Lung (tissue), 12 donors: ENCODE data around the gene ZNF836. TPM values are rescaled to one million over a fixed set of nuclear protein-coding genes. Genes with fewer than 3 reads are reported as not detected.

Experiments used
- ATAC-seq: fragments of 200-7000 bp; cut with Tn5 transposase; one replicate; pipeline ENCODE4 v1.9.1; 2020; ENCODE audit warnings: moderate number of reproducible peaks; ENCODE audit not compliant: insufficient read depth, low FRiP score
- DNase-seq, 3 donors: peaks; one replicate each; pipeline ENCODE4 v3.0.0-alpha.2; 2013 to 2017
- H3K27ac ChIP-seq, 2 donors: one replicate each; pipeline ENCODE4 v1.5.1; 2013; ENCODE audit warnings: mild to moderate bottlenecking in 2 of 2, moderate library complexity in 2 of 2, control low read depth in 1 of 2, inconsistent platforms in 1 of 2, low read depth in 1 of 2, low read length in 1 of 2
- H3K27me3 ChIP-seq, 3 donors: one replicate each; pipeline ENCODE4 v1.5.1; 2013; ENCODE audit warnings: low read length in 2 of 3; ENCODE audit not compliant: control insufficient read depth in 3 of 3, insufficient read depth in 3 of 3
- H3K36me3 ChIP-seq, 4 donors: one replicate each; pipeline ENCODE4 v1.5.1; 2013; ENCODE audit warnings: low read length in 4 of 4, mild to moderate bottlenecking in 1 of 4, moderate library complexity in 1 of 4; ENCODE audit not compliant: control insufficient read depth in 4 of 4, insufficient read depth in 4 of 4
- H3K4me1 ChIP-seq, 5 donors: one replicate each; pipeline ENCODE4 v1.5.1; 2013; ENCODE audit warnings: low read length in 5 of 5, mild to moderate bottlenecking in 2 of 5, moderate library complexity in 1 of 5; ENCODE audit not compliant: control insufficient read depth in 5 of 5, insufficient read depth in 5 of 5
- H3K4me3 ChIP-seq: one replicate; pipeline ENCODE4 v1.5.1; 2013; ENCODE audit warnings: mild to moderate bottlenecking, control low read depth, moderate library complexity
- H3K9ac ChIP-seq, 2 donors: one replicate each; pipeline ENCODE4 v1.5.1; 2013; ENCODE audit warnings: low read length in 2 of 2, control low read depth in 1 of 2; ENCODE audit not compliant: insufficient read depth in 1 of 2
- H3K9me3 ChIP-seq, 4 donors: one replicate each; pipeline ENCODE4 v1.5.1; 2013; ENCODE audit warnings: low read length in 3 of 4, mild to moderate bottlenecking in 1 of 4, moderate library complexity in 1 of 4; ENCODE audit not compliant: control insufficient read depth in 4 of 4, insufficient read depth in 3 of 4
- WGBS, 2 donors: extraction: QIAGEN DNeasy Blood & Tissue Kit; methylation state at CpG; one replicate each; pipeline ENCODE4 v1.1.7; 2013; 5-methylcytosine and 5-hydroxymethylcytosine counted together
- polyA plus RNA-seq, 2 donors: library from polyadenylated mRNA; stranded (reverse); fragments of 200-250 nt; gene quantifications; one replicate each; pipeline ENCODE4 v1.2.1, GENCODE V29; 2013
- total RNA-seq, 2 donors: library from RNA; depleted of rRNA in 1 of 2; stranded (reverse); fragments of >200 nt in 1 of 2; gene quantifications; one replicate each; pipeline ENCODE4 v1.2.1, GENCODE V29; 2014 to 2021
- TF ChIP-seq, protein P1 (sequence below): IDR thresholded peaks from 2 replicates; pipeline ENCODE4 v1.5.1; 2012; ENCODE audit warnings: mild to moderate bottlenecking; ENCODE audit errors: control extremely low read depth, extremely low read depth
- donor health status: control.
- donor health status: control.
- donor health status: Bipolar disorder and iron deficiency.
- donor health status: healthy.
- donor health status: DM: yes; HTN: yes; CAD: no.

ZNF836 gene
- total and polyA plus RNA-seq, 4 donors = 3.0 to 20.6 (median 9.7) TPM

- H3K4me1 ChIP-seq = peaks cover 4 to 16% (median 6%) of the 10 kb centered on the region in 5 donors
- H3K27me3 ChIP-seq = no peaks in the 10 kb centered on the region
- ATAC-seq (no peak), DNase-seq (no peak)
- TF ChIP-seq, protein P1, sequence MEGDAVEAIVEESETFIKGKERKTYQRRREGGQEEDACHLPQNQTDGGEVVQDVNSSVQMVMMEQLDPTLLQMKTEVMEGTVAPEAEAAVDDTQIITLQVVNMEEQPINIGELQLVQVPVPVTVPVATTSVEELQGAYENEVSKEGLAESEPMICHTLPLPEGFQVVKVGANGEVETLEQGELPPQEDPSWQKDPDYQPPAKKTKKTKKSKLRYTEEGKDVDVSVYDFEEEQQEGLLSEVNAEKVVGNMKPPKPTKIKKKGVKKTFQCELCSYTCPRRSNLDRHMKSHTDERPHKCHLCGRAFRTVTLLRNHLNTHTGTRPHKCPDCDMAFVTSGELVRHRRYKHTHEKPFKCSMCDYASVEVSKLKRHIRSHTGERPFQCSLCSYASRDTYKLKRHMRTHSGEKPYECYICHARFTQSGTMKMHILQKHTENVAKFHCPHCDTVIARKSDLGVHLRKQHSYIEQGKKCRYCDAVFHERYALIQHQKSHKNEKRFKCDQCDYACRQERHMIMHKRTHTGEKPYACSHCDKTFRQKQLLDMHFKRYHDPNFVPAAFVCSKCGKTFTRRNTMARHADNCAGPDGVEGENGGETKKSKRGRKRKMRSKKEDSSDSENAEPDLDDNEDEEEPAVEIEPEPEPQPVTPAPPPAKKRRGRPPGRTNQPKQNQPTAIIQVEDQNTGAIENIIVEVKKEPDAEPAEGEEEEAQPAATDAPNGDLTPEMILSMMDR = no peak
- H3K9me3 ChIP-seq = peaks cover 0 to 2% (median 0%) of the 10 kb centered on the region in 4 donors
- H3K4me3 ChIP-seq = peak overlapping the region; percentile 47
- peak overlapping the region; percentile 39 to 63 for H3K27ac ChIP-seq
- peak overlapping the region; percentile 64 to 98 for H3K9ac ChIP-seq
- peaks cover 6 to 24% (median 15%) of the 10 kb centered on the region in 4 donors for H3K36me3 ChIP-seq
- WGBS, 2 donors = 7 to 25% methylated on average over 5 of the region's 5 CpGs
Observed at GRCh38 chr19:52170304-52170703, 1.1 kb downstream of the ZNF836 start.

DNA sequence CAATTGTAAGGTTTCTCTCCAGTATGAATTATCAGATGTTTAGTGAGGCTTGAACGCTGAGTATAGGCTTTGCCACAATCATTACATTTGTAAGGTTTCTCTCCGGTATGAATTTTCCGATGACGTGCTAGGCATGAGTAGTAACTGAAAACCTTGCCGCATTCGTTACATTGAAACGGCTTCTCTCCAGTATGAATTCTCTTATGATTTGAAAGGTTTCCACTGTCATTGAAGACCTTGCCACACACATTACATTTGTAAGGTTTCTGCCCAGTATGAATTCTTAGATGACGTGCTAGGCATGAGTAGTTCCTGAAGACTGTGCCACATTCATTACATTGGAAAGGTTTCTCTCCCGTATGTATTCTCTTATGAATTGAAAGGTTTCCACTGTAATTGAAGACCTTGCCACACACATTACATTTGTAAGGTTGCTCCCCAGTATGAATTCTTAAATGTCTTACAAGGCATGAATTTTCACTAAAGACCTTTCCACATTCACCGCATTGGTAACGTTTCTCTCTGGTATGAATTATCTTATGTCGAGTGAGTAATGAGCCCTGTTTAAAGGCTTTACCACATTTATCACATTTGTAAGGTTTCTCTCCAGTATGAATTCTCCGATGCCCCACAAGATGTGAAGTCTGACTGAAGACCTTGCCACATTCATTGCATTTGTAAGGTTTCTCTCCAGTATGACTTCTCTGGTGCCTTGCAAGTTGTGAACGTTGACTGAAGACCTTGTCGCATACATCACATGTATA is 15.6 kb downstream of the ZNF836 start:
- Histone ChIP-seq H3K27me3 (no peaks in the 10 kb centered on the region), H3K36me3 (peaks cover 12 to 48% (median 39%) of the 10 kb centered on the region in 4 donors), H3K4me1 (no peaks in the 10 kb centered on the region), H3K9me3 (peaks cover 22 to 45% (median 23%) of the 10 kb centered on the region in 4 donors), H3K4me3 (no peak overlapping the region), H3K27ac (no peak overlapping the region), H3K9ac (no peak overlapping the region)
- WGBS, 2 donors = 98% methylated on average over 15 of the region's 15 CpGs
- TF ChIP-seq, protein P1 = no peak
- DNase-seq (no peak), ATAC-seq (no peak)

DNA sequence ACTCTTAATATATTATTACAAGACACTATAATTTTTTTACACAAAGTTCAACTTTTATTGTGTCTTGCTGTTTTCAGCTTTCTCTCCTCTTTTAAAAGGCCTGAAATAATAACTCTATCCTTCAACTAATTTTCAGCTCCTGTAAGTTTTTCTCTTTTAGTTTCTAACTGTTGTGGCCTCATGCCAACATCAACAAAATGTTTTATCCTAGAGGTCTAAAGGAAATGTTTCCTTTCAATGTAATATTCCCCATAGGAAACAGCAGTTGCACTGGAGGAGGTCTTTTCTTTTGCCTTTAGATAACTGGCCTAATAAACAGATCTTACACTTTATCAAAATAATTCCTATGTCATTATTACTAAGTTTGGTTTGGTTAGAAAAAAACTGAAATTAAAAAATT is 23.2 kb downstream of the ZNF836 start:
- TF ChIP-seq, protein P1 = no peak
- H3K27me3 ChIP-seq = no peaks in the 10 kb centered on the region
- H3K27ac ChIP-seq = no peak overlapping the region
- no peak for DNase-seq
- peaks cover 0 to 9% (median 2%) of the 10 kb centered on the region in 4 donors for H3K9me3 ChIP-seq
- ATAC-seq = no peak
- H3K9ac ChIP-seq = no peak overlapping the region
- no peaks in the 10 kb centered on the region for H3K4me1 ChIP-seq
- H3K4me3 ChIP-seq = no peak overlapping the region
- H3K36me3 ChIP-seq = peaks cover 0 to 8% (median 1%) of the 10 kb centered on the region in 4 donors
